A549 (cell line): Measurements from ENCODE around the gene UNC5A. TPM values are rescaled to one million over a fixed set of nuclear protein-coding genes. Genes with fewer than 3 reads are reported as not detected.

Source experiments
- ATAC-seq, 2 experiments: fragments of 200-7000 bp in 1 of 2; fragments of >200 bp in 1 of 2; cut with Nextera tagmentation in 1 of 2; cut with Tn5 transposase in 1 of 2; 3 replicates each; pipeline versions ENCODE4 v1.8.0 to v1.9.1; 2018 to 2020; ENCODE audit warnings: mild to moderate bottlenecking in 1 of 2, moderate library complexity in 1 of 2
- CTCF ChIA-PET: fragments of 300-600 bp; sonication (Branson Sonifier 250); formaldehyde crosslinking; extraction: SDS; loops from one replicate; lab custom pipeline; 2021; ENCODE audit warnings: antibody characterized with exemption, inconsistent platforms; lab: Yijun Ruan, JAX
- POLR2A ChIA-PET: fragments of 350-600 bp; formaldehyde crosslinking; extraction: SDS; loops from one replicate; lab custom pipeline; 2021; ENCODE audit warnings: antibody characterized with exemption, inconsistent platforms; lab: Yijun Ruan, JAX
- DNase-seq, 2 experiments: peaks; one replicate each; pipeline versions ENCODE4 v3.0.0 to v3.0.0-alpha.2; 2011 to 2016; ENCODE audit warnings: low read depth in 1 of 2, low spot score in 1 of 2
- FAIRE-seq: peaks from 2 replicates; lab custom pipeline; 2011; peaks lifted over from hg19 to GRCh38; lab: Jason Lieb, UNC
- H3K27ac ChIP-seq, 2 experiments: fragments of >200 bp; sonication (Bioruptor Twin); formaldehyde crosslinking; 3 replicates each; pipeline ENCODE4 v1.5.1; 2016 to 2017
- H3K4me1 ChIP-seq: fragments of >200 bp; sonication (Bioruptor Twin); formaldehyde crosslinking; 3 replicates; pipeline ENCODE4 v1.6.1; 2016
- H3K4me2 ChIP-seq: fragments of >200 bp; sonication (Bioruptor Twin); formaldehyde crosslinking; 3 replicates; pipeline ENCODE4 v1.6.1; 2016
- H3K4me3 ChIP-seq: fragments of >200 bp; sonication (Bioruptor Twin); formaldehyde crosslinking; 3 replicates; pipeline ENCODE4 v1.5.1; 2016
- H3K9me3 ChIP-seq: fragments of >200 bp; sonication (Bioruptor Twin); formaldehyde crosslinking; 3 replicates; pipeline ENCODE4 v1.6.1; 2016
- CBX8 ChIP-seq: fragments of 200-600 bp; sonication (generic); IDR thresholded peaks from 2 replicates; pipeline ENCODE4 v1.6.1; 2016
- CEBPB ChIP-seq, 2 experiments: fragments of >200 bp in 1 of 2; sonication (Bioruptor Twin) in 1 of 2; formaldehyde crosslinking in 1 of 2; IDR thresholded peaks; 2 replicates each; pipeline ENCODE4 v1.6.1; 2012 to 2016
- EHF ChIP-seq: fragments of 250-450 bp; sonication (Bioruptor Pico); IDR thresholded peaks from 2 replicates; pipeline ENCODE4 v1.5.0; 2020; ENCODE audit warnings: mild to moderate bottlenecking
- EHMT2 ChIP-seq: fragments of 200-600 bp; sonication (generic); IDR thresholded peaks from 2 replicates; pipeline ENCODE4 v1.6.1; 2016; ENCODE audit warnings: antibody characterized with exemption, low read depth, mild to moderate bottlenecking, moderate library complexity
- ESRRA ChIP-seq: fragments of 150-350 bp; IDR thresholded peaks from 2 replicates; pipeline ENCODE4 v1.6.1; 2014; ENCODE audit warnings: mild to moderate bottlenecking, low read length, borderline replicate concordance
- JUNB ChIP-seq: fragments of >200 bp; sonication (Bioruptor Twin); formaldehyde crosslinking; IDR thresholded peaks from 2 replicates; pipeline ENCODE4 v1.6.1; 2016
- KDM1A ChIP-seq: fragments of 200-600 bp; sonication (generic); IDR thresholded peaks from 2 replicates; pipeline ENCODE4 v1.6.1; 2016; ENCODE audit warnings: low read depth, mild to moderate bottlenecking
- MAFK ChIP-seq: fragments of 450-650 bp; IDR thresholded peaks from 2 replicates; pipeline ENCODE4 v1.6.1; 2014; ENCODE audit not compliant: partially characterized antibody
- POLR2A ChIP-seq: IDR thresholded peaks from 2 replicates; pipeline ENCODE4 v1.6.1; 2012; ENCODE audit warnings: mild to moderate bottlenecking, low read length
- RNF2 ChIP-seq: fragments of 200-600 bp; sonication (generic); IDR thresholded peaks from 2 replicates; pipeline ENCODE4 v1.6.1; 2016; ENCODE audit warnings: low read depth, mild to moderate bottlenecking, antibody characterized with exemption, moderate library complexity, borderline replicate concordance
- ZNF302 ChIP-seq: fragments of 250-450 bp; sonication (Bioruptor Pico); IDR thresholded peaks from 2 replicates; pipeline ENCODE4 v1.9.0; 2021; ENCODE audit warnings: inconsistent platforms, mild to moderate bottlenecking, moderate library complexity
- WGBS: methylation state at CpG from one replicate; pipeline ENCODE4 v1.1.6; 2017; ENCODE audit errors: missing lambda C conversion rate; 5-methylcytosine and 5-hydroxymethylcytosine counted together
- polyA plus RNA-seq, 4 experiments: library from polyadenylated mRNA; depleted of rRNA in 3 of 4; stranded (reverse); fragments of >200 nt; fragmentation: RNase III in 1 of 4; extraction: RNeasy Plus Mini Kit Qiagen cat#74134 plus additional on column Dnase treatment in 1 of 4; gene quantifications; 2 replicates in 3 of 4; 3 replicates in 1 of 4; pipeline ENCODE4 v1.2.3, GENCODE V29; 2011 to 2017
- TF ChIP-seq, protein P1 (sequence below): fragments of 250-450 bp; sonication (Bioruptor Pico); IDR thresholded peaks from 2 replicates; pipeline ENCODE4 v1.5.0; 2021; ENCODE audit warnings: mild to moderate bottlenecking, moderate library complexity, borderline replicate concordance
- TF ChIP-seq, protein P2 (sequence below): fragments of >200 bp; sonication (Bioruptor Twin); formaldehyde crosslinking; IDR thresholded peaks from 3 replicates; pipeline ENCODE4 v1.5.1; 2016

Gene UNC5A
- polyA plus RNA-seq, 2 of the 4 experiments (the other 2 are of a cell fraction), result 0.03 to 0.14 TPM

DNA sequence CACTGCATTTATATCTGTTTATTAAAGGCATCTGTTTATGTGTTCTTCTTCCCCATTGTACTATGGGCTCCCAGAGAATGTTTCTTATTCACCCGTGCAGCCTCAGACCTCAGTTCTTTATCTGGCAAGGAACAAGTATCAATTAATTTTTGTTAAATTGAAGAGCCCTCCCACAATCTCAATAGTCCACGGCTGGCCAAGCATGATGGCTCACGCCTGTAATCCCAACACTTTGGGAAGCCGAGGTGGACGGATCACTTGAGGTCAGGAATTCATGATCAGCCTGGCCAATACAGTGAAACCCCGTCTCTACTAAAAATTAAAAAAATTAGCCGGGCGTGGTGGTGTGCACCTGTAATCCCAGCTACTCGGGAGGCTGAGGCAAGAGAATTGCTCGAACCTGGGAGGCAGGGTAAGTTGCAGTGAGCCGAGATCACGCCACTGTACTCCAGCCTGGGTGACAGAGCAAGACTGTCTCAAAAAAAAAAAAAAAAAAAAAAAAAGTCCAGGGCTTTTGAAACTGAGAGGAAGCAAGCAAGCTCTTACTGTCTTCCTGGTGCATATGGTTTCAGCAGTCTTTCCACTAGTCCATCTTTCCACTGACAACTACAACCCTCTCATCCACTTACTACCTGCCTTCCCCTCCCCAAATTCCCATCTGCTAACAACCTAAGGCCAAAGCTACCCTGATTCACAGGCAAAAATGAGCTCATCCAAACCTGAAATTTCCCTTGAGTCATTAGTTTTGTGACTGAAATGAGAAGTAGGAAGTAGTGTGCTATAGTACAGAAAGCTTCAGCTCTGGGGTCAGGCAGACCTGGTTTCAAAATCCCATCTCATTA, 91.1 kb downstream of the UNC5A start:
- FAIRE-seq, result no peak
- Histone ChIP-seq H3K9me3 (no peaks in the 10 kb centered on the region), H3K4me3 (no peak overlapping the region), H3K4me2 (no peak overlapping the region), H3K4me1 (peaks cover 38% of the 10 kb centered on the region), H3K27ac (peak overlapping the region in 1 of 2 experiments; percentile 76; a peak in 1 of 6 replicates)
- no peak for ATAC-seq
- ChIA-PET POLR2A (no interaction called here), CTCF (interaction anchor here (2.0 to 2.1 kb wide), 2 partner anchors 31 to 54 kb away, joined by 5 read pairs; no protein-coding TSS in a partner anchor)
- TF ChIP-seq RNF2, result no peak
- TF ChIP-seq, protein P1, sequence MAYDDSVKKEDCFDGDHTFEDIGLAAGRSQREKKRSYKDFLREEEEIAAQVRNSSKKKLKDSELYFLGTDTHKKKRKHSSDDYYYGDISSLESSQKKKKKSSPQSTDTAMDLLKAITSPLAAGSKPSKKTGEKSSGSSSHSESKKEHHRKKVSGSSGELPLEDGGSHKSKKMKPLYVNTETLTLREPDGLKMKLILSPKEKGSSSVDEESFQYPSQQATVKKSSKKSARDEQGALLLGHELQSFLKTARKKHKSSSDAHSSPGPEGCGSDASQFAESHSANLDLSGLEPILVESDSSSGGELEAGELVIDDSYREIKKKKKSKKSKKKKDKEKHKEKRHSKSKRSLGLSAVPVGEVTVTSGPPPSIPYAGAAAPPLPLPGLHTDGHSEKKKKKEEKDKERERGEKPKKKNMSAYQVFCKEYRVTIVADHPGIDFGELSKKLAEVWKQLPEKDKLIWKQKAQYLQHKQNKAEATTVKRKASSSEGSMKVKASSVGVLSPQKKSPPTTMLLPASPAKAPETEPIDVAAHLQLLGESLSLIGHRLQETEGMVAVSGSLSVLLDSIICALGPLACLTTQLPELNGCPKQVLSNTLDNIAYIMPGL (CRISPR knock-in tag), result no peak
- no peak for TF ChIP-seq KDM1A
- TF ChIP-seq, protein P2, sequence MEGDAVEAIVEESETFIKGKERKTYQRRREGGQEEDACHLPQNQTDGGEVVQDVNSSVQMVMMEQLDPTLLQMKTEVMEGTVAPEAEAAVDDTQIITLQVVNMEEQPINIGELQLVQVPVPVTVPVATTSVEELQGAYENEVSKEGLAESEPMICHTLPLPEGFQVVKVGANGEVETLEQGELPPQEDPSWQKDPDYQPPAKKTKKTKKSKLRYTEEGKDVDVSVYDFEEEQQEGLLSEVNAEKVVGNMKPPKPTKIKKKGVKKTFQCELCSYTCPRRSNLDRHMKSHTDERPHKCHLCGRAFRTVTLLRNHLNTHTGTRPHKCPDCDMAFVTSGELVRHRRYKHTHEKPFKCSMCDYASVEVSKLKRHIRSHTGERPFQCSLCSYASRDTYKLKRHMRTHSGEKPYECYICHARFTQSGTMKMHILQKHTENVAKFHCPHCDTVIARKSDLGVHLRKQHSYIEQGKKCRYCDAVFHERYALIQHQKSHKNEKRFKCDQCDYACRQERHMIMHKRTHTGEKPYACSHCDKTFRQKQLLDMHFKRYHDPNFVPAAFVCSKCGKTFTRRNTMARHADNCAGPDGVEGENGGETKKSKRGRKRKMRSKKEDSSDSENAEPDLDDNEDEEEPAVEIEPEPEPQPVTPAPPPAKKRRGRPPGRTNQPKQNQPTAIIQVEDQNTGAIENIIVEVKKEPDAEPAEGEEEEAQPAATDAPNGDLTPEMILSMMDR, result no peak
- TF ChIP-seq JUNB, result no peak
- no peak for TF ChIP-seq EHF (CRISPR knock-in tag)
- WGBS, result 95% methylated on average over 12 of the region's 12 CpGs
- no peak for DNase-seq

DNA sequence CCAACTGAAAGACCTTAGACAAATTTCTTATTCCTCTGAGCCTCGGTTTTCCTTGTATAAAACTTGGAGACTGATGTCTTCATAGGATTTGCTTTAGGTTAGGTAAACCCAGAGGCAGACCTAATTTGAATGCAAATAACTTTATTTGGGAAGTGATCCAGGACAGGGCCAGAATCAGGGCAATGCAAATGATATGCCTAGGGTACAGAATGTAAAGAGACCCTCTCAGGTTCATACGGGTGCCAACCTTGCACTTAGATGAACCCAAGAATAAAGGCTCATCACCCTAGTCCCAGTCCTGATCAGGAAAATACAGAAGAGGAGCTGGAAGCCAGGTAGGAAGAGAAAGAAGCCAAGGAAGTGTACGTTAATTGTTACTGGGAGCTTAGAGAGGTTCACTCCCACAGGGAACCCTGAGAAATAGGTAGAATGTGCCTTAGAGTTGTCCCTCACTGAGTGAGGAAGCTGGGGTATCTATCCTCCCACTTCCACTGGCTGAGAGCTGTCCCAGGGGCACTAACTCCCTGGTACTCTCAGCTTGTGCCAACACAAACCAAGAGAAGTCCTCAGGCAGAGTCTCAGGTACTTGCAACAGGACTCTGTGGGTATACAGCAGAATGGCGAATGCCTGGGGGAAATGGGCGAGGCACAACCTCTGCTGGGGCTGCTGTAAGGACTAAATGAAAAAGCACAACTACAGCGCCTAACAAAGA, 91.9 kb downstream of the UNC5A start:
- DNase-seq, result no peak
- H3K4me2 ChIP-seq, result peak overlapping the region; percentile 59; the same call in 1 of the 3 replicates
- CTCF ChIA-PET, result interaction anchor here (0.6 to 2.1 kb wide), 5 partner anchors 15 to 244 kb away, joined by 3 to 9 read pairs (median 5); no protein-coding TSS in a partner anchor
- POLR2A ChIA-PET, result interaction anchor here (0.6 kb wide), 1 partner anchor 532 kb away, joined by 3 read pairs; no protein-coding TSS in a partner anchor
- 89% methylated on average over 6 of the region's 6 CpGs for WGBS
- peaks cover 38% of the 10 kb centered on the region for H3K4me1 ChIP-seq
- TF ChIP-seq ESRRA (no peak), CEBPB (IDR thresholded peaks at IDR 0.05) (no peak), EHMT2 (no peak), POLR2A (no peak)
- no peak for FAIRE-seq
- H3K4me3 ChIP-seq, result no peak overlapping the region
- no peak for ATAC-seq
- peak overlapping the region; percentile 54 to 76; a peak in 4 of 6 replicates for H3K27ac ChIP-seq
- no peaks in the 10 kb centered on the region for H3K9me3 ChIP-seq

DNA sequence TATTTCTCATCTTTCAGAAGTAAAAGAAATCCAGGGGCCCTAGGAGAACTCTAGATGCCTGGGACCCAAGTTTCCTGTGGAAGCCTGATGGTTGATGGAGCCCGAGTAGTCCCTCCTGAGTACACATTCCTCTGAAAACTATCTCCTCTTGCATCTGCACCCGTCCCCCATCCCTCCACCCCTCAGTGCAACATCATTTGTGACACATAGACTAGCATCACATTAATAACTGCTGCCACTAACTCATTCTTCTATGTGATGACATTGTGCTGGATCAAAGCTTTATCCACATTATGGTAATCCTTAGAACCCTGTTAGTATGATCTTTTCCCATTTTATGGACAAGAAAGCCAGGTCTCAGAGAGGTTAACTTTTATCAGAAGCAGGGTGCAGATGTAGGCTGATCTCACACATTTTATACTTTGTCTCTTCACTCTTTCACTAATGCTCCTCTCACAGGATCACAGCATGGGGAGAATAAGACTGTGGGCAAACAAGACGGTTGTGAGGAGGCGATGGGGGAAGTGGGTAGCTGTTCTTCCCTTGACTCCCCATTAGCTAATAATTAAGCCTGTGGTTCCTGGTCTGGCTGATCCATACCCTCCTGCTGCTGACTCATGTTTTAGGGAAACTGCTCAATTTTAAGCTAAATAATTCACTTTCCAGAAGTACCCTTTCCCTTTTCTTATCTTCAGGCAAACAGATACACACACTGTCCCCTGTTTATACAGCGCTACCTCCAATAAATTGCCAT, 92.7 kb downstream of the UNC5A start:
- no peak for TF ChIP-seq ZNF302 (CRISPR knock-in tag)
- TF ChIP-seq CBX8, result no peak
- peak; percentile 19 for TF ChIP-seq MAFK
- WGBS, result 67% methylated on average over 5 of the region's 5 CpGs
- DNase-seq (peak; percentile 33 to 43), FAIRE-seq (no peak), ATAC-seq (peak; percentile 31 to 63; a peak in 4 of 6 replicates)
- ChIA-PET CTCF (interaction anchor here (0.6 to 2.1 kb wide), 8 partner anchors 16 to 245 kb away, joined by 3 to 9 read pairs (median 4); partner anchors contain the start of gene ZNF346), POLR2A (interaction anchor here (0.6 kb wide), 1 partner anchor 533 kb away, joined by 3 read pairs; no protein-coding TSS in a partner anchor)
- peak overlapping the region; percentile 59 for H3K4me2 ChIP-seq
- H3K4me1 ChIP-seq, result peaks cover 38% of the 10 kb centered on the region
- no peaks in the 10 kb centered on the region for H3K9me3 ChIP-seq
- no peak overlapping the region for H3K4me3 ChIP-seq
- H3K27ac ChIP-seq, result peak overlapping the region; percentile 62 to 76
